Neural progenitor cell (in vitro differentiated cells): Measurements from ENCODE around the gene CDC42EP3.

Experiments
- CTCF ChIP-seq: fragments of 200-600 bp; sonication (generic); IDR thresholded peaks from 2 replicates; pipeline ENCODE4 v1.5.1; 2017; ENCODE audit warnings: antibody characterized with exemption, mild to moderate bottlenecking
- EZH2 ChIP-seq: fragments of 200-600 bp; sonication (generic); IDR thresholded peaks from 2 replicates; pipeline ENCODE4 v1.6.1; 2017; ENCODE audit warnings: antibody characterized with exemption, mild to moderate bottlenecking, moderate library complexity
- EZH2phosphoT487 ChIP-seq: fragments of 200-600 bp; sonication (generic); IDR thresholded peaks from 2 replicates; pipeline ENCODE4 v1.6.1; 2017; ENCODE audit warnings: antibody characterized with exemption

- TF ChIP-seq CTCF: no peak
- TF ChIP-seq EZH2phosphoT487: no peak
- TF ChIP-seq EZH2: no peak
These were observed 48.9 kb downstream of the CDC42EP3 start for GRCh38 chr2:37622450-37623100.
